OCI-LY1 (cell line): ENCODE measurements around the gene PIGQ.

Experiments used
- H2AFZ ChIP-seq: fragments of 200-600 bp; sonication (generic), shearing (Covaris generic); 2 replicates; pipeline ENCODE4 v1.6.0; 2014; ENCODE audit warnings: antibody characterized with exemption, mild to moderate bottlenecking, low read length
- H3F3A ChIP-seq: fragments of 200-600 bp; sonication (generic), shearing (Covaris generic); 2 replicates; pipeline ENCODE4 v1.6.0; 2014; ENCODE audit warnings: mild to moderate bottlenecking, antibody characterized with exemption, low read length, moderate library complexity; ENCODE audit not compliant: insufficient read depth
- H3K27ac ChIP-seq: fragments of 200-600 bp; sonication (generic); 2 replicates; pipeline ENCODE4 v1.5.1; 2014; ENCODE audit warnings: low read length, mixed run types, mild to moderate bottlenecking, low read depth; ENCODE audit not compliant: poor library complexity, severe bottlenecking
- H3K27me3 ChIP-seq: fragments of 200-600 bp; sonication (generic); 2 replicates; pipeline ENCODE4 v1.6.0; 2014; ENCODE audit warnings: antibody characterized with exemption, mild to moderate bottlenecking, low read length, moderate library complexity; ENCODE audit not compliant: insufficient read depth
- H3K36me3 ChIP-seq: fragments of 200-600 bp; sonication (generic); 2 replicates; pipeline ENCODE4 v1.6.1; 2014; ENCODE audit warnings: mild to moderate bottlenecking, antibody characterized with exemption, low read length, moderate library complexity, mixed read lengths; ENCODE audit not compliant: insufficient read depth
- H3K4me1 ChIP-seq: fragments of 200-600 bp; sonication (generic); 2 replicates; pipeline ENCODE4 v1.5.1; 2014; ENCODE audit warnings: mild to moderate bottlenecking, low read length, moderate library complexity; ENCODE audit not compliant: insufficient read depth, severe bottlenecking
- H3K4me2 ChIP-seq: fragments of 200-600 bp; sonication (generic), shearing (Covaris generic); 2 replicates; pipeline ENCODE4 v1.6.1; 2014; ENCODE audit warnings: low read length
- H3K4me3 ChIP-seq: fragments of 200-600 bp; sonication (generic); 2 replicates; pipeline ENCODE4 v1.5.1; 2014; ENCODE audit warnings: low read length, low read depth, mild to moderate bottlenecking, mixed read lengths; ENCODE audit not compliant: poor library complexity, severe bottlenecking
- H3K79me2 ChIP-seq: fragments of 200-600 bp; shearing (Covaris generic); 2 replicates; pipeline ENCODE4 v1.6.1; 2016; ENCODE audit warnings: mixed run types, low read length, mixed read lengths; ENCODE audit not compliant: insufficient read depth
- H3K9ac ChIP-seq: fragments of 200-600 bp; sonication (generic), shearing (Covaris generic); 2 replicates; pipeline ENCODE4 v1.6.1; 2014; ENCODE audit warnings: mild to moderate bottlenecking, low read length, mixed read lengths
- H3K9me2 ChIP-seq: fragments of 200-600 bp; sonication (generic), shearing (Covaris generic); 2 replicates; pipeline ENCODE4 v1.6.1; 2014; ENCODE audit warnings: low read depth, mild to moderate bottlenecking, low read length, mixed read lengths
- H3K9me3 ChIP-seq: fragments of 200-600 bp; shearing (Covaris generic); 2 replicates; pipeline ENCODE4 v1.6.1; 2014; ENCODE audit warnings: low read length, mixed read lengths
- H4K20me1 ChIP-seq: fragments of 200-600 bp; sonication (generic), shearing (Covaris generic); 2 replicates; pipeline ENCODE4 v1.6.0; 2016; ENCODE audit warnings: mild to moderate bottlenecking, low read length; ENCODE audit not compliant: insufficient read depth
- EZH2 ChIP-seq: fragments of 200-600 bp; sonication (generic), shearing (Covaris generic); IDR thresholded peaks from 2 replicates; pipeline ENCODE4 v1.8.0; 2017; ENCODE audit warnings: borderline replicate concordance, mixed run types, mild to moderate bottlenecking, antibody characterized with exemption, low read length, moderate library complexity, mixed read lengths
- TF ChIP-seq, protein P1 (sequence below): fragments of 200-600 bp; sonication (generic), shearing (Covaris generic); IDR thresholded peaks from 2 replicates; pipeline ENCODE4 v1.5.1; 2017; ENCODE audit warnings: mild to moderate bottlenecking, antibody characterized with exemption, low read length, moderate library complexity, mixed read lengths

The PIGQ gene

GRCh38 chr16:560701-561412, 8.9 kb upstream of the PIGQ start:
- Histone ChIP-seq H3K9me2 (no peaks in the 10 kb centered on the region), H3K4me1 (no peaks in the 10 kb centered on the region), H3K79me2 (no peaks in the 10 kb centered on the region), H2AFZ (no peak overlapping the region), H3K4me3 (no peak overlapping the region), H3K9ac (no peak overlapping the region), H3K4me2 (no peak overlapping the region), H4K20me1 (no peaks in the 10 kb centered on the region), H3K36me3 (no peaks in the 10 kb centered on the region), H3F3A (no peaks in the 10 kb centered on the region), H3K27me3 (no peaks in the 10 kb centered on the region; the same call in 1 of the 2 replicates), H3K27ac (no peak overlapping the region), H3K9me3 (no peaks in the 10 kb centered on the region)
- no peak for TF ChIP-seq EZH2
- TF ChIP-seq, protein P1, sequence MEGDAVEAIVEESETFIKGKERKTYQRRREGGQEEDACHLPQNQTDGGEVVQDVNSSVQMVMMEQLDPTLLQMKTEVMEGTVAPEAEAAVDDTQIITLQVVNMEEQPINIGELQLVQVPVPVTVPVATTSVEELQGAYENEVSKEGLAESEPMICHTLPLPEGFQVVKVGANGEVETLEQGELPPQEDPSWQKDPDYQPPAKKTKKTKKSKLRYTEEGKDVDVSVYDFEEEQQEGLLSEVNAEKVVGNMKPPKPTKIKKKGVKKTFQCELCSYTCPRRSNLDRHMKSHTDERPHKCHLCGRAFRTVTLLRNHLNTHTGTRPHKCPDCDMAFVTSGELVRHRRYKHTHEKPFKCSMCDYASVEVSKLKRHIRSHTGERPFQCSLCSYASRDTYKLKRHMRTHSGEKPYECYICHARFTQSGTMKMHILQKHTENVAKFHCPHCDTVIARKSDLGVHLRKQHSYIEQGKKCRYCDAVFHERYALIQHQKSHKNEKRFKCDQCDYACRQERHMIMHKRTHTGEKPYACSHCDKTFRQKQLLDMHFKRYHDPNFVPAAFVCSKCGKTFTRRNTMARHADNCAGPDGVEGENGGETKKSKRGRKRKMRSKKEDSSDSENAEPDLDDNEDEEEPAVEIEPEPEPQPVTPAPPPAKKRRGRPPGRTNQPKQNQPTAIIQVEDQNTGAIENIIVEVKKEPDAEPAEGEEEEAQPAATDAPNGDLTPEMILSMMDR, result no peak

- Histone ChIP-seq H3K27ac (no peak overlapping the region), H3K9ac (no peak overlapping the region), H3K4me1 (peaks cover 2% of the 10 kb centered on the region), H3K36me3 (no peaks in the 10 kb centered on the region), H4K20me1 (no peaks in the 10 kb centered on the region), H3K27me3 (no peaks in the 10 kb centered on the region; the same call in 1 of the 2 replicates), H3K79me2 (no peaks in the 10 kb centered on the region), H3K9me2 (no peaks in the 10 kb centered on the region), H3K4me2 (no peak overlapping the region), H2AFZ (no peak overlapping the region), H3F3A (no peaks in the 10 kb centered on the region), H3K4me3 (no peak overlapping the region), H3K9me3 (no peaks in the 10 kb centered on the region)
- TF ChIP-seq, protein P1, result no peak
- TF ChIP-seq EZH2, result no peak
Measured at GRCh38 chr16:561413-561794, 8.4 kb upstream of the PIGQ start.

DNA sequence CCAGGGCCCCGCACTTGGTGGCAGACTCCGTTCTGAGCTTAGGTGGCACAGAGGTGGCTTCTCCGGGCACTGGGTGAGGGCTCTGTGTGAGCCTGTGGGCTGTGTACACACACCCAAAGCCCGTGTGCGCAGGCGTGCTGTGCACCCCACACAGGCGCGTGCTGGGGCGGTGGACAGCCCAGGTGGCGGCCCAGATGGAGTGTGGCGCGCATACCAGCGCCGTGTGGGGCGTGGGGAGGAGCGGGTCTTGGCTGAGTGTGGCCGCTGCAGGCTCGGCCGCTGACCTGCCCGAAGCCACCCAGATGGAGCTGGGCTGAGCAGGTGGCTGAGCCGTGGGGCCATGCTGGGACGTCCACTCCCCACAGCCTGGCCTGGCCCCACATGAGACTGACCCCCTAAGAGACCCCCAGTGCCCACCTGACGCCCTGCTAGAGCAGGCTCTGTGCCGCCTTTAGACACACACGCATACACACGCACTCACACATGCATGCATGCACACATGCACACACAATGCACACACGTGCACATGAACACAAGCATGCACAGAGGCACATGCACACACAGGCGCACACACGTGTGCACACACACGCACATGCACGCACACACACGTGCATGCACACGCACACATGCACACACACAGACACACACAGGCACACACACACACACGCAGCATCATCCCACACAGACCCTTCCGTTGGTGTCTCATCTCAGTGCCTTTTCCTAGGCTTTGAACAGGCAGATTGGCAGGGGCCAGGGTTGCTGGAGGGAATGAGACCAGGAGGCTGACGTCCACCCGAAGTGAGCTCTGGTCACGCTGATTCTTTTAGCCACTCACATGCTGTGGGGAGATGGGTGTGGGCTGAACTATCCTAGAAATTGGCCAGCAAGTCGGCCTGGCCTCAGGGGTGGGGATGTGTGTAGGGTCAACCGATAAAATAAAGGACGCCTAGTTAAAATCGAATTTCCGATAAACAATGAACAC, 7.5 kb upstream of the PIGQ start:
- H3K4me2 ChIP-seq, result no peak overlapping the region
- no peaks in the 10 kb centered on the region for H3F3A ChIP-seq
- no peak overlapping the region for H3K27ac ChIP-seq
- H3K4me1 ChIP-seq, result peaks cover 11% of the 10 kb centered on the region
- no peaks in the 10 kb centered on the region for H3K9me3 ChIP-seq
- no peaks in the 10 kb centered on the region; the same call in 1 of the 2 replicates for H3K27me3 ChIP-seq
- H3K9ac ChIP-seq, result no peak overlapping the region
- H3K36me3 ChIP-seq, result no peaks in the 10 kb centered on the region
- TF ChIP-seq EZH2, result no peak
- TF ChIP-seq, protein P1, result no peak
- no peak overlapping the region for H3K4me3 ChIP-seq
- H2AFZ ChIP-seq, result no peak overlapping the region
- H4K20me1 ChIP-seq, result no peaks in the 10 kb centered on the region
- H3K79me2 ChIP-seq, result no peaks in the 10 kb centered on the region
- no peaks in the 10 kb centered on the region for H3K9me2 ChIP-seq
